Loucy (cell line): ENCODE results near the gene INTS6.

Experiments
- H2AFZ ChIP-seq: fragments of 200-600 bp; sonication (generic); 2 replicates; pipeline ENCODE4 v1.6.0; 2016; ENCODE audit warnings: antibody characterized with exemption, mild to moderate bottlenecking, low read length, moderate library complexity
- H3F3A ChIP-seq: fragments of 200-600 bp; 2 replicates; pipeline ENCODE4 v1.6.0; 2016; ENCODE audit warnings: antibody characterized with exemption, low read depth, mild to moderate bottlenecking
- H3K27me3 ChIP-seq: fragments of 200-600 bp; sonication (generic); 2 replicates; pipeline ENCODE4 v1.6.1; 2014; ENCODE audit warnings: low read length, mild to moderate bottlenecking; ENCODE audit not compliant: insufficient read depth, poor library complexity, severe bottlenecking
- H3K36me3 ChIP-seq: fragments of 200-600 bp; sonication (generic); 2 replicates; pipeline ENCODE4 v1.6.1; 2016; ENCODE audit warnings: low read length; ENCODE audit not compliant: insufficient read depth
- H3K4me1 ChIP-seq: fragments of 200-600 bp; sonication (generic); 2 replicates; pipeline ENCODE4 v1.5.1; 2014; ENCODE audit warnings: low read length, mild to moderate bottlenecking; ENCODE audit not compliant: insufficient read depth, poor library complexity, severe bottlenecking
- H3K4me2 ChIP-seq: fragments of 200-600 bp; sonication (generic); 2 replicates; pipeline ENCODE4 v1.6.0; 2014; ENCODE audit warnings: antibody characterized with exemption, low read length, low read depth, mild to moderate bottlenecking; ENCODE audit not compliant: poor library complexity, severe bottlenecking
- H3K4me3 ChIP-seq: fragments of 200-600 bp; sonication (generic); 2 replicates; pipeline ENCODE4 v1.5.1; 2014; ENCODE audit warnings: low read length, mild to moderate bottlenecking, mixed read lengths; ENCODE audit not compliant: poor library complexity, severe bottlenecking
- H3K79me2 ChIP-seq: fragments of 200-600 bp; sonication (generic); 2 replicates; pipeline ENCODE4 v1.6.1; 2014; ENCODE audit warnings: low read length; ENCODE audit not compliant: insufficient read depth
- H3K9ac ChIP-seq: fragments of 200-600 bp; sonication (generic); 2 replicates; pipeline ENCODE4 v1.6.0; 2014; ENCODE audit warnings: mild to moderate bottlenecking, low read depth, low read length, moderate library complexity; ENCODE audit not compliant: poor library complexity, severe bottlenecking
- H3K9me2 ChIP-seq: fragments of 200-600 bp; sonication (generic); replicated peaks from 2 replicates; pipeline ENCODE4 v1.6.1; 2016; ENCODE audit warnings: low read depth, low read length, mixed read lengths
- H3K9me3 ChIP-seq: fragments of 200-600 bp; sonication (generic); 2 replicates; pipeline ENCODE4 v1.6.1; 2014; ENCODE audit warnings: mild to moderate bottlenecking, antibody characterized with exemption, low read length, low read depth; ENCODE audit not compliant: insufficient read depth
- H4K20me1 ChIP-seq: fragments of 200-600 bp; sonication (generic); 2 replicates; pipeline ENCODE4 v1.6.0; 2014; ENCODE audit warnings: antibody characterized with exemption, low read length, mild to moderate bottlenecking; ENCODE audit not compliant: insufficient read depth, poor library complexity, severe bottlenecking
- EZH2phosphoT487 ChIP-seq: fragments of 200-600 bp; IDR thresholded peaks from 2 replicates; pipeline ENCODE4 v1.6.1; 2018; ENCODE audit warnings: antibody characterized with exemption, mild to moderate bottlenecking, moderate library complexity, borderline replicate concordance
- TF ChIP-seq, protein P1 (sequence below): fragments of 200-600 bp; sonication (generic); conservative IDR thresholded peaks from 2 replicates; pipeline ENCODE4 v1.5.1; 2014; ENCODE audit warnings: mild to moderate bottlenecking, antibody characterized with exemption, low read length

Gene INTS6

DNA sequence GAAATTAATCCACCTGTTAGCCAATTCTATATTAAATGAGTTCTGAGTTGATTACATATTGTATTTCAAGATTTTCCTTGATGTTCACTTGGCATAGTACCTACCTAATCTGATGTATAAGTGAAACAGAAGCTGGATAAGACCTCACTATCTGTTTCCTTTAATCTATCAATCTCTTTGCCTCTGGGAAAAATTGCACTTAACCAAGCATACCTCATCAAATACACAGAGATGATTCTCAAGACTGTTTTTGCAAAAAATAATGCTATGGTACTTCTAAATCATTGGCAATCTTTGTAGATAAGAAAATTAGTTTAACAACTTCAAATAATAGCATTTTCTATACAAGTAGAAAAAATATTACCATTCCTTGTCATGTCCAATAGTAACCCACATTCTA is 58.1 kb downstream of the INTS6 start:
- H3K4me1 ChIP-seq: no peaks in the 10 kb centered on the region
- no peak overlapping the region for H2AFZ ChIP-seq
- H3K36me3 ChIP-seq: no peaks in the 10 kb centered on the region; the same call in 1 of the 2 replicates
- H3K79me2 ChIP-seq: peaks cover 26% of the 10 kb centered on the region
- peaks cover 6% of the 10 kb centered on the region for H4K20me1 ChIP-seq
- H3K9me2 ChIP-seq: no peaks in the 10 kb centered on the region
- H3K4me3 ChIP-seq: no peak overlapping the region
- no peaks in the 10 kb centered on the region for H3K27me3 ChIP-seq
- TF ChIP-seq, protein P1, sequence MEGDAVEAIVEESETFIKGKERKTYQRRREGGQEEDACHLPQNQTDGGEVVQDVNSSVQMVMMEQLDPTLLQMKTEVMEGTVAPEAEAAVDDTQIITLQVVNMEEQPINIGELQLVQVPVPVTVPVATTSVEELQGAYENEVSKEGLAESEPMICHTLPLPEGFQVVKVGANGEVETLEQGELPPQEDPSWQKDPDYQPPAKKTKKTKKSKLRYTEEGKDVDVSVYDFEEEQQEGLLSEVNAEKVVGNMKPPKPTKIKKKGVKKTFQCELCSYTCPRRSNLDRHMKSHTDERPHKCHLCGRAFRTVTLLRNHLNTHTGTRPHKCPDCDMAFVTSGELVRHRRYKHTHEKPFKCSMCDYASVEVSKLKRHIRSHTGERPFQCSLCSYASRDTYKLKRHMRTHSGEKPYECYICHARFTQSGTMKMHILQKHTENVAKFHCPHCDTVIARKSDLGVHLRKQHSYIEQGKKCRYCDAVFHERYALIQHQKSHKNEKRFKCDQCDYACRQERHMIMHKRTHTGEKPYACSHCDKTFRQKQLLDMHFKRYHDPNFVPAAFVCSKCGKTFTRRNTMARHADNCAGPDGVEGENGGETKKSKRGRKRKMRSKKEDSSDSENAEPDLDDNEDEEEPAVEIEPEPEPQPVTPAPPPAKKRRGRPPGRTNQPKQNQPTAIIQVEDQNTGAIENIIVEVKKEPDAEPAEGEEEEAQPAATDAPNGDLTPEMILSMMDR: no peak
- TF ChIP-seq EZH2phosphoT487: no peak
- H3F3A ChIP-seq: no peaks in the 10 kb centered on the region
- no peaks in the 10 kb centered on the region for H3K9me3 ChIP-seq
- H3K4me2 ChIP-seq: no peak overlapping the region
- no peak overlapping the region for H3K9ac ChIP-seq

DNA sequence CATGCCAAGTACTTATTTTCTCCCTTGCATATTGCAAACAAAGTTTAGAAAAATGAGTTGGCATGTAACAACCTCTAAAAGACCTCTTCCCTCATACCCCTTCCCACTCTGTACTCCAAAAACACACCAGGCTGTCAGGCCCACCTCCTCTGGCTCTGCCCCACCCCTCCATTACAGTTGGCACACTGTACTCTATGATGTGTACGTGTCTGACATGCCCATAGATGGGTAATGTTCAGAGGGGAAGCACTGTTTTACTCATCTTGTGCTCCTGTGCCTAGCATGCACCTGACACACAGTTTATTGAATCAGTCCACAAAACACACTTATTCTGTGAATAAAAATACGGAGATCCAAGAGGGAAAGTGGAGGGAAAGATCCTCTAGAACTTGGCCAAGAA is 67.7 kb downstream of the INTS6 start:
- TF ChIP-seq, protein P1: no peak
- TF ChIP-seq EZH2phosphoT487: no peak
- H3K4me1 ChIP-seq: no peaks in the 10 kb centered on the region
- no peak overlapping the region for H2AFZ ChIP-seq
- peaks cover 34% of the 10 kb centered on the region; the same call in 1 of the 2 replicates for H3K36me3 ChIP-seq
- no peaks in the 10 kb centered on the region for H4K20me1 ChIP-seq
- no peaks in the 10 kb centered on the region for H3K79me2 ChIP-seq
- H3K9me2 ChIP-seq: no peaks in the 10 kb centered on the region
- no peak overlapping the region for H3K9ac ChIP-seq
- no peaks in the 10 kb centered on the region for H3F3A ChIP-seq
- no peaks in the 10 kb centered on the region for H3K9me3 ChIP-seq
- no peaks in the 10 kb centered on the region for H3K27me3 ChIP-seq
- H3K4me2 ChIP-seq: no peak overlapping the region
- no peak overlapping the region for H3K4me3 ChIP-seq

DNA sequence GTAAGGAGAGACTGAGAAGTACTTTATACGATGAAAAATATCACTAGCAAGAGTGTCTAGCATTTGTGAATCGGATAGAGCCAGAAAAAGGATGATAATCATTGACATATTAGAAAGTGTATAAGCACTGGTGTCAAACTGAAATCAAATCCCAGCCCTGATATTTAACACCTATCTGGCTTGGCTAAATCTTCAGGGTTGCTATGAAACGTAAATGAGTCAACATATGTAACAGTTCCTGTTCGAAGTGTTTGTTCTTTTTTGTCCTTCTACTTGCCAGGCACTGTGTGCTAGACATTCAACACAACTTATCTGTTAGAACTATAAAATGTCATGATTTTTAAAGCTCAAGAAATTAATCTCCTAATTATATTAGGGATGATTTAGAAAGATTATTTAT is 72.6 kb downstream of the INTS6 start:
- H3K79me2 ChIP-seq: no peaks in the 10 kb centered on the region
- H4K20me1 ChIP-seq: no peaks in the 10 kb centered on the region
- H3K4me1 ChIP-seq: no peaks in the 10 kb centered on the region
- no peaks in the 10 kb centered on the region for H3K27me3 ChIP-seq
- H2AFZ ChIP-seq: no peak overlapping the region
- no peak overlapping the region for H3K4me3 ChIP-seq
- peaks cover 69% of the 10 kb centered on the region for H3K36me3 ChIP-seq
- no peaks in the 10 kb centered on the region for H3K9me3 ChIP-seq
- H3K4me2 ChIP-seq: no peak overlapping the region
- no peak overlapping the region for H3K9ac ChIP-seq
- no peaks in the 10 kb centered on the region for H3K9me2 ChIP-seq
- no peak for TF ChIP-seq EZH2phosphoT487
- TF ChIP-seq, protein P1: no peak
- no peaks in the 10 kb centered on the region for H3F3A ChIP-seq
